Measurements from ENCODE around the gene DXO. TPM values are rescaled to one million over a fixed set of nuclear protein-coding genes. Genes with fewer than 3 reads are reported as not detected.

Gene DXO
- total RNA-seq, 2 donors from 2014 or later, result 14.9 to 16.9 TPM

DNA sequence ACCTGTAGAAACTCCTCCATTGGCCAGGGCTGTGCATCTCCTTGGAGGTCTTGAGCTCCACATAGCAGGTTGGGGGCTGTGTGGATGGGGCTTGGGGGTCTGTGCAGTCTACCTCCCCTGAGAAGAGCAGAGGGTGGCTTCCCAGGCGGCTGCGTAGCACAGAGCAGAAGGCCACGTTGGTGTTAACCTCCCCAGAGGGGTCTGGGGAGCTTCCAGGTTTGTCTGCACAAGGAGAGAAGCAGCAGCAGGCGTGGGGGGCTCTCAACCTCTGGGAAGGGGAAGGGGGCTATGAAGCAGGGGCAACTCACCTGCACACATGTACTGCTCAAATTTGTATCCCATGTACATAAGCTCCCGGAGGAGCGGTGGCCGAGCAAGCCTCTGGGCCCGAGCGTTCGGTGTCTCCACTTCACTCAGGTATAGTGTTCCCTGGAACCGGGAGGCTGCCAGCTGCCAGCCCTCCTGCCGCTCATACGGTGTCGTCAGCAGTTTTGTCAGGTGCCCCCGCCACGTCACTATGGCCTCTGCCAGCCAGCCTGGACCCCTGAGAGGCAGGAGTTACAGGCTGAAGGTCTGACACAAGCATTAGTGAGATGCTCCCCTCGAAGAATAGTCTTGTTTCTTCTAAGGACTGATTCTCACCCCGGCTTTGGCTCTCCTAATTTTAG lies 1.2 kb downstream of the DXO start:
- H3K27ac Mint-ChIP-seq, result peak overlapping the region; percentile 95
- ATAC-seq (replicated peaks), result no peak
- H3K27me3 Mint-ChIP-seq, result no peaks in the 10 kb centered on the region
- no peaks in the 10 kb centered on the region for H3K9me3 Mint-ChIP-seq
- peaks cover 20% of the 10 kb centered on the region for H3K4me1 Mint-ChIP-seq
- peak overlapping the region; percentile 93 for H3K4me3 Mint-ChIP-seq
- peaks cover 80% of the 10 kb centered on the region for H3K36me3 Mint-ChIP-seq (ENCODE audit: low read depth)

DNA sequence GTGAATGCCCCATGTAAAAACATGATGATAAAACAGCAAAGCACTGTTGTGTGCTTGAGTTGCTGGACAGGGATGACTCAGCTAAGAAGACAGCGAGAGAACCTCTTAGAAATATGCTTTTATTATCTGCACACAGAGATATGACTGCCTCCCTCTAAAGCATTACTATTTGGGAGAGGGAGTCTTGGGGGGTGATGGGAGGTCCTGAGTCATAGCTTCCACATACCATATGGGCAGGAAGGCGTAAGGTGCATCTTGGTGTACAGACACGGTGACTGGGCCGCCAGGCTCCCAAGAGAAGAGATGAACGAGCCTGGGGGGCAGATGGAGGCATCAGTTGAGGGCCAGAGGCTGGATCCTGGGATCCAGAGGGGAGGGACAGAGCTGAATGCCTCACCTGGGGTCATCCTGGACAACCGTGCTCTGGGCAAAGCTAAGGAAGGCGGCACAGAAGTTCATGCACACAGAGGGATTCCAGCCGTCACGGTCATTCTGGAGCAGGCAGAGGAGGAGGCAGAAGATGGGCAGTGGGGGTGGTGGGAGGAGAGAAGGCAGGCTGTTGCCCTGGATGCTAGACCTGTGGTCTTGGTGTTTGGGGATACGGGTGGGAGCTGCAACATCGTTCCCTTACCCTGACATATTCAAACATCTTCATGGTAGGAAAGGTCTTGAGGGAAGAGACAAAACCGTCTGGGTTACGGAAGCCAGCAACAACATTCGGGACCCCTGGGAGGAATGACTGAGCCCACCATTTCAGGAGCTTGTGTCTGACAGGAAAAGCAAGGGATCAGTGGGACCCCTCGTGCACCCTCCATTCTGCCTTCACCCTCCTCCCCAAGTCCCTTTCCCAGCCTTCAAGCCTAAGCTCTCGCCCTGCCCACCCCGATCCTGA lies 2.0 kb downstream of the DXO start:
- peak overlapping the region; percentile 93 for H3K4me3 Mint-ChIP-seq
- peak overlapping the region; percentile 95 for H3K27ac Mint-ChIP-seq
- H3K36me3 Mint-ChIP-seq (ENCODE audit: low read depth), result peaks cover 88% of the 10 kb centered on the region
- H3K4me1 Mint-ChIP-seq, result peaks cover 20% of the 10 kb centered on the region
- no peaks in the 10 kb centered on the region for H3K9me3 Mint-ChIP-seq
- ATAC-seq (replicated peaks), result no peak
- H3K27me3 Mint-ChIP-seq, result no peaks in the 10 kb centered on the region

DNA sequence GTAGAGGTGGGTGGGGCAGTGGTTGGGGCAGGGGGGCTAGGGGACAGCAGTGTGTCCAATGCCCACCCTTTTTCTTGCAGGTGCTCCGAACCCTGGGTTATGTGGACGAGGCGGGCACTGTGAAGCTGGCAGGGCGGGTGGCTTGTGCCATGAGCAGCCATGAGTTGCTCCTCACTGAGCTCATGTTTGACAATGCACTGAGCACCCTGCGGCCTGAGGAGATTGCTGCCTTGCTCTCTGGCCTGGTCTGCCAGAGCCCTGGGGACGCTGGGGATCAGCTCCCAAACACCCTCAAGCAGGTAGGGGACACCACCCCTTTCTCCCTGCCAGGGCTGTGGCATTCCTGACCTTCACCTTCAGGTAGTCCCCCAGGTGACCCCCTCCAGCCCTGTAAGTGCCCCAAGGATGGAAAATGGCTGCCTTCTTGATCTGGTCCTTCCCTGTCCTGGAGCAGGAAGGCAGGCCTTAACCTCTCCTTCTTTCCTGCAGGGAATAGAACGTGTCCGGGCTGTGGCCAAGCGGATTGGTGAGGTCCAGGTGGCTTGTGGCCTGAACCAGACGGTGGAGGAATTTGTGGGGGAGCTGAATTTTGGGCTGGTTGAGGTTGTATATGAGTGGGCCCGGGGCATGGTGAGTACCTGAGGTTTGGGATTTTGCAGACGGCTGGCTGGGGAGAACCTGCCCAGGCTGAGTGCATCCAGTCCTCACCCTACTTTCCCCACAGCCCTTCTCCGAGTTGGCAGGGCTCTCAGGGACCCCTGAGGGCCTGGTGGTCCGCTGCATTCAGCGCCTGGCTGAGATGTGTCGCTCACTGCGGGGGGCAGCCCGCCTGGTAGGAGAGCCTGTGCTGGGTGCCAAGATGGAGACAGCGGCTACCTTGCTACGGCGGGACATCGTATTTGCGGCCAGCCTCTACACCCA lies 2.9 kb downstream of the DXO start:
- no peak for ATAC-seq (replicated peaks)
- H3K4me1 Mint-ChIP-seq, result peaks cover 20% of the 10 kb centered on the region
- peak overlapping the region; percentile 93 for H3K4me3 Mint-ChIP-seq
- H3K27me3 Mint-ChIP-seq, result no peaks in the 10 kb centered on the region
- H3K9me3 Mint-ChIP-seq, result no peaks in the 10 kb centered on the region
- peaks cover 89% of the 10 kb centered on the region for H3K36me3 Mint-ChIP-seq (ENCODE audit: low read depth)
- H3K27ac Mint-ChIP-seq, result peak overlapping the region; percentile 95

- ATAC-seq (replicated peaks), result no peak
- H3K4me1 Mint-ChIP-seq, result peaks cover 17% of the 10 kb centered on the region
Measured at GRCh38 chr6:31968326-31968725, 3.6 kb downstream of the DXO start.

GRCh38 chr6:31967926-31968320 lies 4.0 kb downstream of the DXO start:
- no peak overlapping the region for H3K4me3 Mint-ChIP-seq
- peaks cover 13% of the 10 kb centered on the region for H3K4me1 Mint-ChIP-seq
- H3K27me3 Mint-ChIP-seq, result no peaks in the 10 kb centered on the region
- H3K27ac Mint-ChIP-seq, result peak overlapping the region; percentile 28
- peaks cover 89% of the 10 kb centered on the region for H3K36me3 Mint-ChIP-seq (ENCODE audit: low read depth)
- H3K9me3 Mint-ChIP-seq, result no peaks in the 10 kb centered on the region
- ATAC-seq (replicated peaks), result no peak

More at GRCh38 chr6:31968326-31968725, 3.6 kb downstream of the DXO start:
- no peaks in the 10 kb centered on the region for H3K27me3 Mint-ChIP-seq
- H3K27ac Mint-ChIP-seq, result no peak overlapping the region
- peaks cover 89% of the 10 kb centered on the region for H3K36me3 Mint-ChIP-seq (ENCODE audit: low read depth)
- H3K4me3 Mint-ChIP-seq, result no peak overlapping the region
- no peaks in the 10 kb centered on the region for H3K9me3 Mint-ChIP-seq

DNA sequence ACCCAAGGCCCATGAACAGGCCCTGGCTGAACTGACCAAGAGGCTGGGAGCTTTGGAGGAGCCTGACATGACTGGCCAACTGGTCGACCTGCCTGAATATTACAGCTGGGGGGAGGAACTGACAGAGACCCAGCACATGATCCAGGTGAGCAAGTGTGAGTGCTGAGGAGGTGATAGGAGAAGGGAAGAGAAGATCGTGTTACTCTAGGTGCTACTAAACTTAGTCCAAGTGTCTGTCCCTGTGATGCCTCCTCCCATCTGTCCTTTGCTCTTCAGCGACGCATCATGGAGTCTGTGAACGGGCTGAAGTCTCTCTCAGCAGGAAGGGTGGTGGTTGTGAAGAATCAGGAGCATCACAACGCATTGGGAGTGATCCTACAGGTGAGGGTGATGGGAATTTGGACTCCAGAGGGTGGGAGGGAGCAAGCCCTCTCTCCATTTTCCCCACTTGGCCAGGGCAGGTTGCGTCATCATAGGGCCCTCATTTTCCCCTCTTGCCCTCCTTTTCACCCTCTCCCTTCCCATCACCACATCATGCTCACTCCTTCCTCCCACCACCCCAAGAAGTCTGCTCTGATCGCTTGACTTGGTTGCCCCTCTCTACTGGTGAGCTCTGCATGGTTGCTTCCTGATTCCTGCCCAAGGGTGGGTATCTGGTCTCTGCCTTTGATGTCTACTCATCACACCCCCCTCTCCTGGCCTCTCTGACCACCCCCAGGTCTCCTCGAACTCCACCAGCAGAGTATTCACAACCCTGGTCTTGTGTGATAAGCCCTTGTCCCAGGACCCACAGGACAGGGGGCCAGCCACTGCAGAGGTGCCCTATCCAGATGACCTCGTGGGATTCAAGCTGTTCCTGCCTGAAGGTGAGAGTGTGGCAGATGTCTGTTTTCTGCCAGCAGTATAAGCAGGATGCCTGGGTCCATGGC lies 4.7 kb downstream of the DXO start:
- no peak overlapping the region for H3K4me3 Mint-ChIP-seq

GRCh38 chr6:31966506-31966905 lies 5.4 kb downstream of the DXO start:
- no peak for ATAC-seq (replicated peaks)
- no peak overlapping the region for H3K27ac Mint-ChIP-seq
- no peaks in the 10 kb centered on the region for H3K27me3 Mint-ChIP-seq
- peaks cover 16% of the 10 kb centered on the region for H3K4me1 Mint-ChIP-seq
- no peaks in the 10 kb centered on the region for H3K9me3 Mint-ChIP-seq
- H3K36me3 Mint-ChIP-seq (ENCODE audit: low read depth), result peaks cover 89% of the 10 kb centered on the region
- no peak overlapping the region for H3K4me3 Mint-ChIP-seq

More for the DNA sequence above, 4.7 kb downstream of the DXO start:
- Mint-ChIP-seq H3K27me3 (no peaks in the 10 kb centered on the region), H3K27ac (peak overlapping the region; percentile 28), H3K4me1 (peaks cover 11% of the 10 kb centered on the region), H3K36me3 (ENCODE audit: low read depth) (peaks cover 89% of the 10 kb centered on the region), H3K9me3 (no peaks in the 10 kb centered on the region)
- ATAC-seq (replicated peaks), result no peak

DNA sequence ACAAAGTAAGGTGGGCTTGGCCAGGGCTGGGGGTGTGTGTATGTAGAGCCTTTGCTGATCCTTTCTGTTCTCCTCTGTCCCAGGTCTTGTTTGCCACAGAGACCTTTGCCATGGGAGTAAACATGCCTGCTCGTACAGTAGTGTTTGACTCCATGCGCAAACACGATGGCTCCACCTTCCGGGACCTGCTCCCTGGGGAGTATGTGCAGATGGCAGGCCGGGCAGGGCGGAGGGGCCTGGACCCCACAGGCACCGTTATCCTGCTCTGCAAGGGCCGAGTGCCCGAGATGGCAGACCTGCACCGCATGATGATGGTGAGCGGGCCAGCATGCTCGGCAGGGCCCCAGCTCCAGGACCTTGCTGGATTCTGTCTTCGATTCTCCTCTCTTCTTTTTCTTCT lies 6.2 kb downstream of the DXO start:
- ATAC-seq (replicated peaks), result no peak
- Mint-ChIP-seq H3K36me3 (ENCODE audit: low read depth) (peaks cover 97% of the 10 kb centered on the region), H3K4me3 (no peak overlapping the region), H3K27me3 (no peaks in the 10 kb centered on the region), H3K9me3 (no peaks in the 10 kb centered on the region), H3K4me1 (peaks cover 18% of the 10 kb centered on the region), H3K27ac (no peak overlapping the region)

GRCh38 chr6:31963921-31964320 lies 8.0 kb downstream of the DXO start:
- H3K36me3 Mint-ChIP-seq (ENCODE audit: low read depth), result peaks cover 93% of the 10 kb centered on the region
- no peaks in the 10 kb centered on the region for H3K9me3 Mint-ChIP-seq
- H3K4me3 Mint-ChIP-seq, result no peak overlapping the region
- H3K4me1 Mint-ChIP-seq, result peaks cover 18% of the 10 kb centered on the region
- no peak overlapping the region for H3K27ac Mint-ChIP-seq
- H3K27me3 Mint-ChIP-seq, result no peaks in the 10 kb centered on the region
- no peak for ATAC-seq (replicated peaks)

DNA sequence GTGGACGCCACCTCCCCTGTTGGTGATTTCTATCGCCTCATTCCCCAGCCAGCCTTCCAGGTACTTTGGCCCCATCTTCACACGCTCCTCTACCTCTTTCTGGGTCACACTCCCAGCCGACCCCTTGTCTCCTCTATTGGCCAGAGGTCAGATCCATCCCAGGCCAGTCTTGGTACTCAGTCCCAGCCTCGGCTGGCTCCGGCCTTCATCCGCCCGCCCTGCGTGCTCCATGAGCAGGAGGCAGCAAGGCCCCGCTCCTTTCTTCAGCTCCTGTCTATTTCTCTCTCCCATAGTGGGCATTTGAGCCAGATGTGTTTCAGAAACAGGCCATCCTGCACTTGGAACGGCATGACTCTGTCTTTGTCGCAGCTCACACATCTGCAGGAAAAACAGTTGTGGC lies 10.3 kb downstream of the DXO start:
- Mint-ChIP-seq H3K4me3 (no peak overlapping the region), H3K9me3 (no peaks in the 10 kb centered on the region), H3K27ac (peak overlapping the region; percentile 73), H3K4me1 (peaks cover 28% of the 10 kb centered on the region), H3K36me3 (ENCODE audit: low read depth) (peaks cover 86% of the 10 kb centered on the region), H3K27me3 (no peaks in the 10 kb centered on the region)
- ATAC-seq (replicated peaks), result no peak

- peaks cover 86% of the 10 kb centered on the region for H3K36me3 Mint-ChIP-seq (ENCODE audit: low read depth)
- H3K27ac Mint-ChIP-seq, result peak within 1 kb of the TSS; percentile 97
- no peaks in the 10 kb centered on the region for H3K9me3 Mint-ChIP-seq
- H3K27me3 Mint-ChIP-seq, result no peaks in the 10 kb centered on the region
- peak; percentile 100 for ATAC-seq (replicated peaks)
- peaks cover 28% of the 10 kb centered on the region for H3K4me1 Mint-ChIP-seq
- peak within 1 kb of the TSS; percentile 97 for H3K4me3 Mint-ChIP-seq
Measured at GRCh38 chr6:31958741-31959739, 12.9 kb downstream of the DXO start, which contains the start of the genes NELFE and SKIC2. Gene NELFE, minus strand, starts transcription at chr6:31958971. Its CDS starts 525 bp downstream, at chr6:31958446. Gene SKIC2, plus strand, starts transcription at chr6:31959175. Its CDS starts 18 bp downstream, at chr6:31959193.

- Mint-ChIP-seq H3K27me3 (no peaks in the 10 kb centered on the region), H3K4me3 (peak overlapping the region; percentile 97), H3K9me3 (no peaks in the 10 kb centered on the region), H3K4me1 (peaks cover 28% of the 10 kb centered on the region), H3K36me3 (ENCODE audit: low read depth) (peaks cover 86% of the 10 kb centered on the region), H3K27ac (peak overlapping the region; percentile 97)
- no peak for ATAC-seq (replicated peaks)
Measured at GRCh38 chr6:31958412-31958740, 13.6 kb downstream of the DXO start.

Measured in activated T-helper 17 cell treated with anti-CD3 and anti-CD28 coated beads, Interleukin-2, amount 50 U/mL, for 72 hours (primary cell).